HEK293 (cell line): ENCODE results near the gene SMO.

Source experiments
- ZNF24 ChIP-seq: fragments of 450-650 bp; formaldehyde crosslinking; IDR thresholded peaks from 2 replicates; pipeline ENCODE4 v1.5.1; 2016; ENCODE audit warnings: missing biosample characterization, missing genetic modification characterization
- ZNF404 ChIP-seq: fragments of 450-650 bp; formaldehyde crosslinking; IDR thresholded peaks from 2 replicates; pipeline ENCODE4 v1.5.1; 2017; ENCODE audit warnings: missing biosample characterization, missing genetic modification characterization
- ZNF610 ChIP-seq: fragments of 450-650 bp; formaldehyde crosslinking; IDR thresholded peaks from 2 replicates; pipeline ENCODE4 v1.5.1; 2016; ENCODE audit warnings: missing biosample characterization, missing genetic modification characterization, borderline replicate concordance
- TF ChIP-seq, protein P1 (sequence below): fragments of 450-650 bp; formaldehyde crosslinking; IDR thresholded peaks from 2 replicates; pipeline ENCODE4 v1.5.1; 2016; ENCODE audit warnings: missing biosample characterization, missing genetic modification characterization, low read depth
- TF ChIP-seq, protein P2 (sequence below): fragments of 450-650 bp; formaldehyde crosslinking; IDR thresholded peaks from 2 replicates; pipeline ENCODE4 v1.5.1; 2016; ENCODE audit warnings: missing biosample characterization, missing genetic modification characterization

DNA sequence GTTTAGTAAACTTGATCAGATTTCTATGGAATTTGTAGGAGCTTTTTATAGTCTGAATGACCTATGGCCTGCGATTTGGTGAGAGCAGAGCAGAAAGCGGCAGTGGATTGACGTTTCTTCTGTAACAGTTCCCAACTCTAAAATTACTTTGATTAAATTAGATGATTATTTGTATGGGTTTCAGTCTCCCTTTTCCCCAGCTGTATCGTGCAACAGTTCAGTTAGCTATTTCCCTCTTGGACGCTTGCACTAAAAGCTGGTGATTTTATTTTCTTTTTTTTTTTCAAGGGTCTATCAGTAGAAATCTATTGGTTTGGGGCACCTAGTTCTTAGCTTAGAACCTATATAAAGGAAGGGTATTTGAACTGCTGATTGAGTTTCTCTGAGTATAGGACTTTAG, 43.2 kb downstream of the SMO start:
- TF ChIP-seq, protein P1, sequence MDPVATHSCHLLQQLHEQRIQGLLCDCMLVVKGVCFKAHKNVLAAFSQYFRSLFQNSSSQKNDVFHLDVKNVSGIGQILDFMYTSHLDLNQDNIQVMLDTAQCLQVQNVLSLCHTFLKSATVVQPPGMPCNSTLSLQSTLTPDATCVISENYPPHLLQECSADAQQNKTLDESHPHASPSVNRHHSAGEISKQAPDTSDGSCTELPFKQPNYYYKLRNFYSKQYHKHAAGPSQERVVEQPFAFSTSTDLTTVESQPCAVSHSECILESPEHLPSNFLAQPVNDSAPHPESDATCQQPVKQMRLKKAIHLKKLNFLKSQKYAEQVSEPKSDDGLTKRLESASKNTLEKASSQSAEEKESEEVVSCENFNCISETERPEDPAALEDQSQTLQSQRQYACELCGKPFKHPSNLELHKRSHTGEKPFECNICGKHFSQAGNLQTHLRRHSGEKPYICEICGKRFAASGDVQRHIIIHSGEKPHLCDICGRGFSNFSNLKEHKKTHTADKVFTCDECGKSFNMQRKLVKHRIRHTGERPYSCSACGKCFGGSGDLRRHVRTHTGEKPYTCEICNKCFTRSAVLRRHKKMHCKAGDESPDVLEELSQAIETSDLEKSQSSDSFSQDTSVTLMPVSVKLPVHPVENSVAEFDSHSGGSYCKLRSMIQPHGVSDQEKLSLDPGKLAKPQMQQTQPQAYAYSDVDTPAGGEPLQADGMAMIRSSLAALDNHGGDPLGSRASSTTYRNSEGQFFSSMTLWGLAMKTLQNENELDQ: no peak
- TF ChIP-seq, protein P2, sequence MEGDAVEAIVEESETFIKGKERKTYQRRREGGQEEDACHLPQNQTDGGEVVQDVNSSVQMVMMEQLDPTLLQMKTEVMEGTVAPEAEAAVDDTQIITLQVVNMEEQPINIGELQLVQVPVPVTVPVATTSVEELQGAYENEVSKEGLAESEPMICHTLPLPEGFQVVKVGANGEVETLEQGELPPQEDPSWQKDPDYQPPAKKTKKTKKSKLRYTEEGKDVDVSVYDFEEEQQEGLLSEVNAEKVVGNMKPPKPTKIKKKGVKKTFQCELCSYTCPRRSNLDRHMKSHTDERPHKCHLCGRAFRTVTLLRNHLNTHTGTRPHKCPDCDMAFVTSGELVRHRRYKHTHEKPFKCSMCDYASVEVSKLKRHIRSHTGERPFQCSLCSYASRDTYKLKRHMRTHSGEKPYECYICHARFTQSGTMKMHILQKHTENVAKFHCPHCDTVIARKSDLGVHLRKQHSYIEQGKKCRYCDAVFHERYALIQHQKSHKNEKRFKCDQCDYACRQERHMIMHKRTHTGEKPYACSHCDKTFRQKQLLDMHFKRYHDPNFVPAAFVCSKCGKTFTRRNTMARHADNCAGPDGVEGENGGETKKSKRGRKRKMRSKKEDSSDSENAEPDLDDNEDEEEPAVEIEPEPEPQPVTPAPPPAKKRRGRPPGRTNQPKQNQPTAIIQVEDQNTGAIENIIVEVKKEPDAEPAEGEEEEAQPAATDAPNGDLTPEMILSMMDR (tag by site-specific recombination): no peak
- TF ChIP-seq ZNF24 (tag by site-specific recombination): no peak
- TF ChIP-seq ZNF404 (tag by site-specific recombination): no peak
- TF ChIP-seq ZNF610 (tag by site-specific recombination): no peak
